ENCODE data around the gene CAMKV.

The CAMKV gene

GRCh38 chr3:49896345-49896744, 26.6 kb upstream of the CAMKV start:
- POLR2A ChIA-PET: no interaction called here
- CTCF ChIA-PET: no interaction called here
- DNase-seq (ENCODE audit: extremely low spot score): no peak

GRCh38 chr3:49895791-49896190, 26.1 kb upstream of the CAMKV start:
- ChIA-PET CTCF (no interaction called here), POLR2A (no interaction called here)
- DNase-seq (ENCODE audit: extremely low spot score): no peak
- TF ChIP-seq, protein P1, sequence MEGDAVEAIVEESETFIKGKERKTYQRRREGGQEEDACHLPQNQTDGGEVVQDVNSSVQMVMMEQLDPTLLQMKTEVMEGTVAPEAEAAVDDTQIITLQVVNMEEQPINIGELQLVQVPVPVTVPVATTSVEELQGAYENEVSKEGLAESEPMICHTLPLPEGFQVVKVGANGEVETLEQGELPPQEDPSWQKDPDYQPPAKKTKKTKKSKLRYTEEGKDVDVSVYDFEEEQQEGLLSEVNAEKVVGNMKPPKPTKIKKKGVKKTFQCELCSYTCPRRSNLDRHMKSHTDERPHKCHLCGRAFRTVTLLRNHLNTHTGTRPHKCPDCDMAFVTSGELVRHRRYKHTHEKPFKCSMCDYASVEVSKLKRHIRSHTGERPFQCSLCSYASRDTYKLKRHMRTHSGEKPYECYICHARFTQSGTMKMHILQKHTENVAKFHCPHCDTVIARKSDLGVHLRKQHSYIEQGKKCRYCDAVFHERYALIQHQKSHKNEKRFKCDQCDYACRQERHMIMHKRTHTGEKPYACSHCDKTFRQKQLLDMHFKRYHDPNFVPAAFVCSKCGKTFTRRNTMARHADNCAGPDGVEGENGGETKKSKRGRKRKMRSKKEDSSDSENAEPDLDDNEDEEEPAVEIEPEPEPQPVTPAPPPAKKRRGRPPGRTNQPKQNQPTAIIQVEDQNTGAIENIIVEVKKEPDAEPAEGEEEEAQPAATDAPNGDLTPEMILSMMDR (IDR thresholded peaks at IDR 0.05; ENCODE audit: control extremely low read depth, extremely low read depth, low read depth, missing control alignments): no peak

More at GRCh38 chr3:49896345-49896744, 26.6 kb upstream of the CAMKV start:
- TF ChIP-seq, protein P1 (IDR thresholded peaks at IDR 0.05; ENCODE audit: control extremely low read depth, extremely low read depth, low read depth, missing control alignments): no peak

DNA sequence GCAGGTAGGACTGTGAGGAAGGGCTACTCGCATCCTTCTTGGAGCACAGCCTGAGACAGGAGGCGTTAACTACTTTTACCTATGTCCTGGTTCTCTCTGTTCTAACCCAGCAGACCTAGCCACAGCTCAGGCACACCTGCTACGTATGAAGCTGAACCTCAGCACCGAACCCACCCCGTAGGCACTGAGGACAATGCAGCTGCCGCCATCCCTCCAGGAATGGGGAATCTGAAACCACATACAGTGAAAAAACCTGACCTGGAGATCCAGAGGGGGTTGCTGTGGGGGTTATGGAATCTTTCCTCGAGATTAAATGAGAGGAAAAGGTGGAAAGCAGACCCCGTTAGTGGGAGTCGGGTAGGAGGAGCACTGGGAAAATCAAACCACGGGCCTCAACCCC, 19.6 kb upstream of the CAMKV start:
- POLR2A ChIA-PET: no interaction called here
- TF ChIP-seq, protein P1 (IDR thresholded peaks at IDR 0.05; ENCODE audit: control extremely low read depth, extremely low read depth, low read depth, missing control alignments): no peak
- CTCF ChIA-PET: interaction anchor here (1.3 kb wide), 2 partner anchors 11 to 51 kb away, joined by 4 to 5 read pairs; no protein-coding TSS in a partner anchor
- DNase-seq (ENCODE audit: extremely low spot score): no peak

- CTCF ChIA-PET: interaction anchor here (1.5 kb wide), 1 partner anchor 14 kb away, joined by 4 read pairs; no protein-coding TSS in a partner anchor
- DNase-seq (ENCODE audit: extremely low spot score): no peak
- POLR2A ChIA-PET: no interaction called here
- TF ChIP-seq, protein P1 (IDR thresholded peaks at IDR 0.05; ENCODE audit: control extremely low read depth, extremely low read depth, low read depth, missing control alignments): no peak
Measured at GRCh38 chr3:49886922-49887265, 17.2 kb upstream of the CAMKV start.

- CTCF ChIA-PET: interaction anchor here (1.0 to 1.2 kb wide), 5 partner anchors 13 to 45 kb away, joined by 3 to 5 read pairs (median 4); no protein-coding TSS in a partner anchor
- POLR2A ChIA-PET: no interaction called here
- no peak for DNase-seq (ENCODE audit: extremely low spot score)
- TF ChIP-seq, protein P1 (IDR thresholded peaks at IDR 0.05; ENCODE audit: control extremely low read depth, extremely low read depth, low read depth, missing control alignments): no peak
Measured at GRCh38 chr3:49883998-49884397, 14.3 kb upstream of the CAMKV start.

DNA sequence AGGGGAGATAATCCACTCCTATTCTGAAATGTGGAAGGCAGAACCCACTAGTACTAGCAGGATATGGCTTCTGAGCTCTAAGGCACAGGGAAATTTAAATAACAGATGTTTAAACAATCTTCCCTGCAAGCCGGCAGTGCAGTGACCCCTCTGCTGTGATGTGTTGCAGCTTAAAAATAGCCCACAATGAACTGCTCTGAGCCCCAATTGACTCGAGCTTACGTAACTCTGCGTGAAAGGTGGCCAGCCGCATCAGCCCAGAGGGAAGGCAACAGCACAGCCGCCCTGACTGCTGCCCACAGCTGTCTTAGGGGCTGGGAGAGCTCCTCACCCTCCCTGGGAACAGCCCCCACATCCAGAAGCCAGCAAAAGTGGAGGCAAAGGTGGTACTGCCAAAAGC, 12.5 kb upstream of the CAMKV start:
- TF ChIP-seq, protein P1 (IDR thresholded peaks at IDR 0.05; ENCODE audit: control extremely low read depth, extremely low read depth, low read depth, missing control alignments): no peak
- ChIA-PET POLR2A (no interaction called here), CTCF (interaction anchor here (0.8 to 1.4 kb wide), 6 partner anchors 9 to 342 kb away, joined by 3 to 7 read pairs (median 4); no protein-coding TSS in a partner anchor)
- DNase-seq (ENCODE audit: extremely low spot score): no peak
